ENCODE data around the gene DEPDC4. TPM values are rescaled to one million over a fixed set of nuclear protein-coding genes. Genes with fewer than 3 reads are reported as not detected.

Gene DEPDC4
- total RNA-seq, 4 donors from 2014 or later, result not detected

GRCh38 chr12:100216337-100216736 lies 50.5 kb downstream of the DEPDC4 start:
- no peak overlapping the region for H3K4me3 ChIP-seq (ENCODE audit: low read depth, poor library complexity, severe bottlenecking)
- intact Hi-C loops (cut with DNase I; ENCODE audit: low total_unique reads), result no loop called here
- TF ChIP-seq, protein P1, sequence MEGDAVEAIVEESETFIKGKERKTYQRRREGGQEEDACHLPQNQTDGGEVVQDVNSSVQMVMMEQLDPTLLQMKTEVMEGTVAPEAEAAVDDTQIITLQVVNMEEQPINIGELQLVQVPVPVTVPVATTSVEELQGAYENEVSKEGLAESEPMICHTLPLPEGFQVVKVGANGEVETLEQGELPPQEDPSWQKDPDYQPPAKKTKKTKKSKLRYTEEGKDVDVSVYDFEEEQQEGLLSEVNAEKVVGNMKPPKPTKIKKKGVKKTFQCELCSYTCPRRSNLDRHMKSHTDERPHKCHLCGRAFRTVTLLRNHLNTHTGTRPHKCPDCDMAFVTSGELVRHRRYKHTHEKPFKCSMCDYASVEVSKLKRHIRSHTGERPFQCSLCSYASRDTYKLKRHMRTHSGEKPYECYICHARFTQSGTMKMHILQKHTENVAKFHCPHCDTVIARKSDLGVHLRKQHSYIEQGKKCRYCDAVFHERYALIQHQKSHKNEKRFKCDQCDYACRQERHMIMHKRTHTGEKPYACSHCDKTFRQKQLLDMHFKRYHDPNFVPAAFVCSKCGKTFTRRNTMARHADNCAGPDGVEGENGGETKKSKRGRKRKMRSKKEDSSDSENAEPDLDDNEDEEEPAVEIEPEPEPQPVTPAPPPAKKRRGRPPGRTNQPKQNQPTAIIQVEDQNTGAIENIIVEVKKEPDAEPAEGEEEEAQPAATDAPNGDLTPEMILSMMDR (IDR thresholded peaks at IDR 0.05), result no peak
- no peak for TF ChIP-seq POLR2A (IDR thresholded peaks at IDR 0.05)
- 96 to 99% methylated on average over 4 of the region's 4 CpGs for WGBS, 2 donors
- DNase-seq (ENCODE audit: low spot score in 2 of 2), result no peak

DNA sequence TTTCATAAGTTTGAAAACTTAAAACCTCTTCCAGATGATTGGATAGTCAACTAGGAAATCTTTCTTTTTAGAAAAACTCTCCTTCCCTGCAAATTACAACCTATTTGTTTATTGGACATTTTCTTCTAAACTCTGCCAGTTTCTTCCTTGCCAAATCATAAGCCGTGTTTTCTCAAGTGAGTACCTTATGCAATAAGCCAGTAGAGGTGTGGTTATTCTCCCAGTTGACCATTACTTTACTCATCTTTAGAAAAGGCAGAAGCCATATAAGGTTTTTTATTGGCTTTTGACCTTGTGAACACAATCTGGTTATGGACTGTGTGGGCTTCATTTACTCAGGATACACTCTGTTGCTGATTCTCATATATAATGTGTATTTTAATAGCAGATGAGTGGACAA lies 51.7 kb downstream of the DEPDC4 start:
- no peak for TF ChIP-seq POLR2A (IDR thresholded peaks at IDR 0.05)
- TF ChIP-seq, protein P1 (IDR thresholded peaks at IDR 0.05), result no peak
- no peak for DNase-seq (ENCODE audit: low spot score in 2 of 2)
- intact Hi-C loops (cut with DNase I; ENCODE audit: low total_unique reads), result no loop called here
- WGBS, 2 donors, result 44 to 49% methylated on average over 1 of the region's 1 CpG
- no peak overlapping the region for H3K4me3 ChIP-seq (ENCODE audit: low read depth, poor library complexity, severe bottlenecking)

DNA sequence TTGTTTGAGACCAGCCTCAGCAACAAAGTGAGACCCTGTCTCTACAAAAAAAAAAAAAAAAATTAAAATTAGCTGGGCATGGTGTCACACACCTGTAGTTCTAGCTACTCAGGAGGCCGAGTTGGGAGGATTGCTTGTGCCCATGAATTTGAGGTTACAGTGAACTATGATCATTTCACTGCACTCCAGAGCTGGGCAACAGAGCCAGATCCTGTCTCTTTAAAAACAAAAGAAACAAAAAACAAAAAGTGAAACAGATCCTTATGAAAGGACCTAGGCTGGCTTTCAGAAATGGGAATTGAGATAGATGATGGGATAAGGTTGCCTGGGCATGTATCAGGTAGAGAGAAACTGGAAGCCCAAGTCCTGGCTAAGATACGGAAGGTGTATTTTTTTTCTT lies 52.4 kb downstream of the DEPDC4 start:
- intact Hi-C loops (cut with DNase I; ENCODE audit: low total_unique reads), result no loop called here
- no peak overlapping the region for H3K4me3 ChIP-seq (ENCODE audit: low read depth, poor library complexity, severe bottlenecking)
- DNase-seq (ENCODE audit: low spot score in 2 of 2), result no peak
- TF ChIP-seq, protein P1 (IDR thresholded peaks at IDR 0.05), result no peak
- TF ChIP-seq POLR2A (IDR thresholded peaks at IDR 0.05), result no peak
- 76 to 77% methylated on average over 2 of the region's 2 CpGs for WGBS, 2 donors

- no peak for DNase-seq (ENCODE audit: low spot score in 2 of 2)
- no peak for TF ChIP-seq POLR2A (IDR thresholded peaks at IDR 0.05)
- TF ChIP-seq, protein P1 (IDR thresholded peaks at IDR 0.05), result no peak
- H3K4me3 ChIP-seq (ENCODE audit: low read depth, poor library complexity, severe bottlenecking), result no peak overlapping the region
- intact Hi-C loops (cut with DNase I; ENCODE audit: low total_unique reads), result no loop called here
- 95% methylated on average over 5 of the region's 5 CpGs for WGBS, 2 donors
These were observed 53.6 kb downstream of the DEPDC4 start for GRCh38 chr12:100213016-100213891.

DNA sequence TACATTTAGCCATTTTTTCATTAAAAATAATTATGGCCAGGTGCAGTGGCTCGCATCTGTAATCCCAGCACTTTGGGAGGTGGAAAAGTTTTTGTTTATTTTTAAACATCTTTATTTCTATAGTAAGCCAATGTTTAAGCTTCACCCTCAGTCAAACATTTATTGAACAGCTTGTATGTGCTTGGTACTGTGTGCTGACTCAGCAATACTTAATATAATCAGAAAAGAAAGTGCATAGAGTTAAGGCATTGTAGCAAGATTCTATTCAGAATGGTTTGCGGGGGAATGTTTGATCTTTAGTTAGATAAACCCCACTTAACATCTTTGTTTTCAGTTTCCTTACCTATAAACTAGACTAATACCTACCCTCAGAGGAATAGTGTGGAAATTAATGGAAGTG lies 55.2 kb downstream of the DEPDC4 start:
- no peak overlapping the region for H3K4me3 ChIP-seq (ENCODE audit: low read depth, poor library complexity, severe bottlenecking)
- DNase-seq (ENCODE audit: low spot score in 2 of 2), result no peak
- intact Hi-C loops (cut with DNase I; ENCODE audit: low total_unique reads), result no loop called here
- no peak for TF ChIP-seq POLR2A (IDR thresholded peaks at IDR 0.05)
- TF ChIP-seq, protein P1 (IDR thresholded peaks at IDR 0.05), result no peak
- 93 to 96% methylated on average over 2 of the region's 2 CpGs for WGBS, 2 donors
